HepG2 (cell line): ENCODE measurements around the gene DHX36. TPM values are rescaled to one million over a fixed set of nuclear protein-coding genes. Genes with fewer than 3 reads are reported as not detected.

Experiments
- HDAC2 ChIP-seq: sonication (generic); formaldehyde crosslinking; IDR thresholded peaks from 2 replicates; pipeline ENCODE4 v1.4.0; 2020; ENCODE audit warnings: missing genetic modification reagents
- HOMEZ ChIP-seq: IDR thresholded peaks from 2 replicates; pipeline ENCODE4 v1.6.1; 2016; ENCODE audit warnings: low read depth
- KLF15 ChIP-seq: sonication (generic); formaldehyde crosslinking; IDR thresholded peaks from 2 replicates; pipeline ENCODE4 v1.8.1; 2023; ENCODE audit warnings: borderline replicate concordance, mild to moderate bottlenecking, inconsistent platforms, missing genetic modification reagents, mixed read lengths
- PAWR ChIP-seq: sonication (generic); formaldehyde crosslinking; IDR thresholded peaks from 2 replicates; pipeline ENCODE4 v1.4.0; 2020; ENCODE audit warnings: missing genetic modification reagents, mild to moderate bottlenecking, borderline replicate concordance
- POLR2AphosphoS2 ChIP-seq: IDR thresholded peaks from 2 replicates; pipeline ENCODE4 v1.6.1; 2011; ENCODE audit warnings: low read depth, low read length, improper control_type of control experiment
- SIN3A ChIP-seq: IDR thresholded peaks from 2 replicates; pipeline ENCODE4 v1.6.1; 2011; ENCODE audit warnings: low read depth, mild to moderate bottlenecking, control low read depth, low read length, borderline replicate concordance
- SNAPC5 ChIP-seq: sonication (generic); formaldehyde crosslinking; IDR thresholded peaks from 2 replicates; pipeline ENCODE4 v1.8.1; 2023; ENCODE audit warnings: mild to moderate bottlenecking, missing genetic modification reagents, borderline replicate concordance
- SSRP1 ChIP-seq: IDR thresholded peaks from 2 replicates; pipeline ENCODE4 v1.6.1; 2016; ENCODE audit warnings: control low read depth
- TARDBP ChIP-seq: sonication (generic); formaldehyde crosslinking; IDR thresholded peaks from 2 replicates; pipeline ENCODE4 v1.8.0; 2022; ENCODE audit warnings: mild to moderate bottlenecking, missing genetic modification reagents
- TBL1XR1 ChIP-seq: fragments of 150-350 bp; IDR thresholded peaks from 2 replicates; pipeline ENCODE4 v1.6.1; 2014; ENCODE audit warnings: borderline replicate concordance, low read length; ENCODE audit not compliant: partially characterized antibody
- ZKSCAN5 ChIP-seq: sonication (generic); formaldehyde crosslinking; IDR thresholded peaks from 2 replicates; pipeline ENCODE4 v1.5.1; 2020; ENCODE audit warnings: mild to moderate bottlenecking, missing genetic modification reagents
- ZNF318 ChIP-seq: sonication (generic); formaldehyde crosslinking; IDR thresholded peaks from 2 replicates; pipeline ENCODE4 v1.4.0; 2020; ENCODE audit warnings: mild to moderate bottlenecking, missing genetic modification reagents
- polyA plus RNA-seq, 8 experiments: library from polyadenylated mRNA; depleted of rRNA in 3 of 8; stranded (reverse) in 7 of 8; unstranded in 1 of 8; fragments of >200 nt; fragmentation: Illumina TruSeq in 4 of 8; extraction: Trizol in 4 of 8; gene quantifications; 2 replicates each; pipeline versions ENCODE4 v1.2.1 to v1.2.3, GENCODE V29; 2011 to 2016; ENCODE audit warnings: low read depth in 4 of 8, missing spikeins in 1 of 8, mixed read lengths in 1 of 8; ENCODE audit not compliant: insufficient read depth in 1 of 8
- total RNA-seq, 5 experiments: library from RNA; depleted of rRNA; stranded (reverse); fragments of >200 nt; fragmentation: Illumina TruSeq; extraction: Trizol; gene quantifications; 2 replicates each; pipeline ENCODE4 v1.2.3, GENCODE V29; 2016; ENCODE audit warnings: low read depth in 1 of 5

The DHX36 gene
- total and polyA plus RNA-seq, 2 of the 13 experiments (the other 11 are each of a cell fraction or from before 2014, with no cell fraction given) = 30.3 to 44.2 TPM

- TF ChIP-seq ZNF318 (CRISPR knock-in tag) (no peak), PAWR (CRISPR knock-in tag) (no peak), POLR2AphosphoS2 (no peak), ZKSCAN5 (CRISPR knock-in tag) (no peak), TARDBP (CRISPR knock-in tag) (no peak), SSRP1 (no peak), HOMEZ (CRISPR knock-in tag) (no peak), TBL1XR1 (no peak), SIN3A (no peak), KLF15 (CRISPR knock-in tag) (no peak), HDAC2 (CRISPR knock-in tag) (no peak), SNAPC5 (CRISPR knock-in tag) (no peak)
Measured at GRCh38 chr3:154338008-154338407, 13.7 kb upstream of the DHX36 start (continued).
